GM18519 (cell line): ENCODE measurements around the gene ZNF556.
"Not testable (repeated sequence)": the region's sequence is repeated elsewhere in the genome, so short reads cannot be mapped to it uniquely, and the experiment has no call there.

Experiments
- ATAC-seq: cut with Tn5 transposase; IDR thresholded peaks from one replicate; pipeline ENCODE4 v1.9.1; 2021; ENCODE audit warnings: mild to moderate bottlenecking, moderate library complexity; ENCODE audit not compliant: unreplicated experiment, low FRiP score

ZNF556 gene

DNA sequence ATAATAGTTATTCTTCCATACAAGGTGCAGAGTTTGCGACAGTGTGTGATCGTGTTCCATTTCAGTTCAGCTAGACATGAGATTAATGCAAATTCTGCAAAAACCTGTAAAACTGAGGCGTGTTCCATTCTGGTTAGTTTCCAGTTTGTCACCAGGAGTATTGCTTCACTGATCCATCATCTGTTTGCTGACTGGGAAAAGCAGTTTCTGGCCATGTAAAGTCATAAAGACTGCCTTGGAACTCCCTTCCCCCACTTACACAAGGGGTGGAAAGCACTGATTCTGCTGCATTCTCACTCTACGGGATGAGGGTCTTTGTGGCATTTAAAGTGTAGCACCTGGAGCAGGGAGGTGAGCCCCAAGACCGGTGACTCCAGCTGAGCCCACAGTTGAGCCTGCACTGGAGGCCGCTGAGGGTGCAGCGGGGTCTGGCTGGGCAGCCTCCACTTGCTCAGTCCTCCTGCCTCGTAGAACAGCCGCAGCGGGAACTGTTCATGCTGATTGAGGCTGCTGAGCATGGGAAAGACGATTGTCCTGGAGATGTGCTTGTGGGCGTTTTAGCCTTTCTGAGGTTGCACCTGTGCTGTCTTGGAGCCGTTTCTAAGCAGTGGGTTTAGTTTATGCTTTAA lies 35.6 kb downstream of the ZNF556 start:
- ATAC-seq = no peak

DNA sequence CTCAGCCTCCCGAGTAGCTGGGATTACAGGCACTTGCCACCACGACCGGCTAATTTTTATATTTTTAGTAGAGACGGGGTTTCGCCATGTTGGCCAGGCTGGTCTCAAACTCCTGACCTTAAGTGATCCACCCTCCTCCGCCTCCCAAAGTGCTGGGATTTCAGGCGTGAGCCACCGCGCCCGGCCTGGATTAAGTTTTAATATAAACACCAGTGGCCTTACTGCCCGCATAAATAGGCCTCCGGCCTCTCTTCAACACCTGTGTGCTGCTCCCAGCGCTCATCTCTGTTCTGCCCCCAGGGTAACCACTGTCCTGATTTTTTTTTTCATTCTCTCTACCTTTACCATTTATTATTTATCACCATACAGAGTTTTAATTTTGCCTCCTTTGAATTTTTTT lies 36.2 kb downstream of the ZNF556 start:
- ATAC-seq = not testable (repeated sequence)

DNA sequence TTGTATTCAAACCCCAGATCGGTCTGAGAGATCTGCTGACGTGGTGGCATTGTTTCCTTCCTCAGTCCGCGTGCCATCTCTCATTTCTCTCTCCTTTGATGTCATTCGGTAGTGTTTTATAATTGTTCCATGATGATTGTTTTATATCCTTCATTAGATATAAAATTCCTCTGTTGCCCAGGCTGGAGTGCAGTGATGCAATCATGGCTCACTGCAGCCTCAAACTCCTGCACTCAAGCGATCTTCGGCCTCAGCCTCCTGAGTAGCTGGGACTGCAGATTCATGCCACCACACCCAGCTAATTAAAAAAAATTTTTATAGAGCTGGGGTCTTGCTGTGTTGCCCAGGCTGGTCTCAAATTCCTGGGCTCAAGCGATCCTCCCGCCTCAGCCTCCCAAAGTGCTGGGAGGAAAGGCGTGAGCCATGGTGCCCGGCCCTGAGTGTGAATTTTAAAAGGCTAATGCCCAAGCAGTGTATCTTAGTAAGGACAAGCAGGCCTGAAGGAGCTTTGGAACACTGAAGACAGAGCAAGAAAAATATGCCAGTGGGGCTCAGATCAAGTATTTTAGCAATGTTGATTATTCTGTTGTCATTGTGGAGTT lies 38.9 kb downstream of the ZNF556 start:
- no peak for ATAC-seq

GRCh38 chr19:2906631-2907195 lies 39.6 kb downstream of the ZNF556 start:
- ATAC-seq = no peak

GRCh38 chr19:2912306-2912705 lies 45.2 kb downstream of the ZNF556 start:
- ATAC-seq = no peak

DNA sequence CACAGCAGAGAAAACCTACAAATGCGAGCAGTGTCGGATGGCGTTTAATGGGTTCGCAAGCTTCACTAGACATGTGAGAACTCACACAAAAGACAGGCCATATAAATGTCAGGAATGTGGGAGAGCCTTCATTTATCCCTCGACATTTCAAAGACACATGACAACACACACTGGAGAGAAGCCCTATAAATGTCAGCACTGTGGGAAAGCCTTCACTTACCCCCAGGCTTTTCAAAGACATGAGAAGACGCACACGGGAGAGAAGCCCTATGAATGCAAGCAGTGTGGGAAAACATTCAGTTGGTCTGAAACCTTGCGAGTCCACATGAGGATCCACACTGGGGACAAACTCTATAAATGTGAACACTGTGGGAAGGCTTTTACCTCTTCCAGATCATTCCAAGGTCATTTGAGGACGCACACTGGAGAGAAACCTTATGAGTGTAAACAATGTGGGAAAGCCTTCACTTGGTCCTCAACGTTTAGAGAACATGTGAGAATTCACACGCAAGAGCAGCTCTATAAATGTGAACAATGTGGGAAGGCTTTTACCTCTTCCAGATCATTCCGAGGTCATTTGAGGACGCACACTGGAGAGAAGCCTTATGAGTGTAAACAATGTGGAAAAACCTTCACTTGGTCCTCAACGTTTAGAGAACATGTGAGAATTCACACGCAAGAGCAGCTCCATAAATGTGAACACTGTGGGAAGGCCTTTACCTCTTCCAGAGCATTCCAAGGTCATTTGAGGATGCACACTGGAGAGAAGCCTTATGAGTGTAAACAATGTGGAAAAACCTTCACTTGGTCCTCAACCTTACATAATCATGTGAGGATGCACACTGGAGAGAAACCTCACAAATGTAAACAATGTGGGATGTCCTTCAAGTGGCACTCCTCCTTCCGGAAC lies 50.4 kb downstream of the ZNF556 start:
- no peak for ATAC-seq

DNA sequence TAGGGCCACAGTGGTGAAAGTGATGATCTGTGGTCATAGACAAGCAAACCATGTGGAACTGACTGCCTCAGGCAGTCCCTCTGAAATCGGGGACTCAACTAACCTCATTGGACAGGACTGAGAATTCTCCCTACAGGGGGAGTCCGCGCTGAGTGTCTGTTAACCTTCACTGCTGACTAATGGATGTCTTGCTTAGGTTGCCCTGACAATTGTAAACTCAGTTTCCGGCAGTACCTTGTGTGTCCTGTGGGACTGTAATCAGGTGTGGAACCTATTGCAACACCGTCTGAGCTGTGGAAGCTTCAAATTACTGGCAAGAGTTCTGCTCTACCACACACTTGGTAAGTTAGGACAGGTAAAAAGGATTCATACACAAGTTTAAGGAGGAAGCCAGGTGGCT lies 55.9 kb downstream of the ZNF556 start:
- no peak for ATAC-seq

GRCh38 chr19:2923510-2923909 lies 56.4 kb downstream of the ZNF556 start:
- ATAC-seq = no peak

DNA sequence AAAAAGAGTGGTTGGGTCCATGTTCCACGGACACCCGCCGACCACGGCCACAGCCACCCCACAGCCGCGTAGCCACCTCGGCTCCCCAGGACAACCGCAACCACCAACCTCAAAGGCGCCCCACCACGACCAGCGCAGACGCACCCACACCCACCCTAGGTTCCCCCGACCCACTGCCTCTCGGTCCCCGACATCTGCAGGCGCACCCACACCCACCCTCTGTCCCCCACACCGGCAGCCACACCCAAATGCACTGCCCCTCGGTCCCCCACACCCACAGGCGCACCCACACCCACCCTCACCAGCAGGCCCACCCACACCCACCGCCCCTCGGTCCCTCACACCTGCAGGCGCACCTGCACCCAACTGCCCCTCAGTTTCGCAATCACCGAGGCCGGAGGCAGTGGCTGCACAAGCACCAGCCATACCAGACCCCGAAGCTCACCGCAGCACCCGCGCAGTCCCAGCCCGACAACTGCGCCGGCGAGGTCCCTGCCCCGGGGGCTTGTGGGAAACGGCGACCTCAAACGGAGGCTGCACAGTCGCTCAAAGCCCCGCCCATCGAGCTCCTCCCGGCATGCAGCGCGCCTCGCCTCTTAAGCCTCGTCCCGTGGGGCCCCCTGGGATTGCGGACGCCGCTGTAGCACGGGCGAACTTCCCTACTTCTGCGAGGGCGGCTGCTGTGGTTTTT lies 59.4 kb downstream of the ZNF556 start:
- no peak for ATAC-seq

GRCh38 chr19:2927032-2927430 lies 59.9 kb downstream of the ZNF556 start:
- no peak for ATAC-seq
